COR-L47 (cell line): ENCODE measurements around the gene IFNA10.
"Not testable (repeated sequence)": the region's sequence is repeated elsewhere in the genome, so short reads cannot be mapped to it uniquely, and the experiment has no call there.

Experiments used
- DNase-seq: peaks from one replicate; lab custom pipeline; 2025; lab: John Stamatoyannopoulos, UW

The IFNA10 gene

GRCh38 chr9:21207043-21207442 lies at the start of gene IFNA10:
IFNA10 (minus strand) TSS chr9:21207143; CDS start chr9:21207097, 46 bp downstream.
- not testable (repeated sequence) for DNase-seq

- no peak for DNase-seq
These were observed 48.7 kb upstream of the IFNA10 start for GRCh38 chr9:21255538-21256212.

- no peak for DNase-seq
These were observed 46.0 kb upstream of the IFNA10 start for GRCh38 chr9:21252721-21253547.

GRCh38 chr9:21251638-21252037 lies 44.7 kb upstream of the IFNA10 start:
- DNase-seq = no peak

- no peak for DNase-seq
These were observed 44.2 kb upstream of the IFNA10 start for GRCh38 chr9:21251190-21251589.

GRCh38 chr9:21244836-21245235 lies 37.9 kb upstream of the IFNA10 start:
- DNase-seq = no peak

GRCh38 chr9:21239911-21240310 lies 33.0 kb upstream of the IFNA10 start, which contains the start of gene IFNA14:
IFNA14 (minus strand) TSS chr9:21240005; CDS start chr9:21239935, 70 bp downstream.
- no peak for DNase-seq

- not testable (repeated sequence) for DNase-seq
These were observed 29.4 kb upstream of the IFNA10 start for GRCh38 chr9:21236360-21236714.

GRCh38 chr9:21235468-21236359 lies 28.8 kb upstream of the IFNA10 start:
- DNase-seq = peak; percentile 27

- DNase-seq = no peak
These were observed 27.3 kb upstream of the IFNA10 start for GRCh38 chr9:21234153-21234687.

- DNase-seq = no peak
These were observed 26.3 kb upstream of the IFNA10 start for GRCh38 chr9:21233258-21233657.

- no peak for DNase-seq
These were observed 21.2 kb upstream of the IFNA10 start, which contains the start of gene IFNA17 for GRCh38 chr9:21228122-21228521. IFNA17 (minus strand) TSS chr9:21228222; CDS start chr9:21228173, 49 bp downstream.

- DNase-seq = not testable (repeated sequence)
These were observed 10.3 kb upstream of the IFNA10 start, which contains the start of gene IFNA16 for GRCh38 chr9:21217211-21217610. IFNA16 (minus strand) TSS chr9:21217311; CDS start chr9:21217305, 6 bp downstream.

- not testable (repeated sequence) for DNase-seq
These were observed 6.7 kb upstream of the IFNA10 start for GRCh38 chr9:21213411-21214326.

GRCh38 chr9:21212160-21212559 lies 5.2 kb upstream of the IFNA10 start:
- not testable (repeated sequence) for DNase-seq

GRCh38 chr9:21210782-21211181 lies 3.8 kb upstream of the IFNA10 start:
- DNase-seq = not testable (repeated sequence)

GRCh38 chr9:21210311-21210710 lies 3.4 kb upstream of the IFNA10 start:
- no peak for DNase-seq

GRCh38 chr9:21205204-21205603 lies 1.7 kb downstream of the IFNA10 start:
- DNase-seq = no peak

- DNase-seq = not testable (repeated sequence)
These were observed 4.8 kb downstream of the IFNA10 start, which contains the start of gene IFNA7 for GRCh38 chr9:21202105-21202504. IFNA7 (minus strand) TSS chr9:21202205; CDS start chr9:21202165, 40 bp downstream.
